H9 (cell line): Measurements from ENCODE around the gene TCEAL4. TPM values are rescaled to one million over a fixed set of nuclear protein-coding genes. Genes with fewer than 3 reads are reported as not detected.
A peak's percentile ranks its signal among the peaks of the same experiment; 100 is the strongest.

ENCODE experiments used
- DNase-seq: peaks from one replicate; pipeline ENCODE4 v3.0.0-alpha.2; 2017
- H2AFZ ChIP-seq: one replicate; pipeline ENCODE4 v1.6.1; 2013; ENCODE audit warnings: mild to moderate bottlenecking, low read length, control low read depth, moderate library complexity
- H2AK5ac ChIP-seq: 2 replicates; pipeline ENCODE4 v1.6.1; 2013; ENCODE audit warnings: low read length, control low read depth, mixed read lengths; ENCODE audit not compliant: insufficient read length
- H2BK120ac ChIP-seq: one replicate; pipeline ENCODE4 v1.6.1; 2013; ENCODE audit warnings: low read depth, mild to moderate bottlenecking, low read length, control low read depth, inconsistent platforms; ENCODE audit not compliant: poor library complexity, severe bottlenecking
- H2BK12ac ChIP-seq: 2 replicates; pipeline ENCODE4 v1.6.1; 2013; ENCODE audit warnings: low read length, control low read depth, mixed read lengths, low read depth; ENCODE audit not compliant: insufficient read length
- H2BK15ac ChIP-seq: 2 replicates; pipeline ENCODE4 v1.6.1; 2013; ENCODE audit warnings: low read depth, low read length, control low read depth
- H2BK20ac ChIP-seq: one replicate; pipeline ENCODE4 v1.6.1; 2013; ENCODE audit warnings: low read depth, mild to moderate bottlenecking, low read length, control low read depth, inconsistent platforms; ENCODE audit not compliant: poor library complexity, severe bottlenecking
- H2BK5ac ChIP-seq: 2 replicates; pipeline ENCODE4 v1.6.1; 2013; ENCODE audit warnings: low read length, control low read depth, mixed read lengths; ENCODE audit not compliant: insufficient read length
- H3K14ac ChIP-seq: 2 replicates; pipeline ENCODE4 v1.6.1; 2013; ENCODE audit warnings: low read length, control low read depth; ENCODE audit not compliant: insufficient read depth
- H3K18ac ChIP-seq: 2 replicates; pipeline ENCODE4 v1.6.1; 2013; ENCODE audit warnings: low read depth, mild to moderate bottlenecking, mixed read lengths, low read length, control low read depth; ENCODE audit not compliant: insufficient read length
- H3K23ac ChIP-seq: 2 replicates; pipeline ENCODE4 v1.6.1; 2013; ENCODE audit warnings: low read length, control low read depth, mixed read lengths, low read depth; ENCODE audit not compliant: insufficient read length
- H3K23me2 ChIP-seq: 2 replicates; pipeline ENCODE4 v1.6.1; 2013; ENCODE audit warnings: low read depth, mild to moderate bottlenecking, mixed read lengths, low read length, control low read depth; ENCODE audit not compliant: insufficient read length, poor library complexity, severe bottlenecking
- H3K27ac ChIP-seq: 2 replicates; pipeline ENCODE4 v1.5.1; 2013; ENCODE audit warnings: low read length, control low read depth, mixed read lengths, low read depth; ENCODE audit not compliant: insufficient read length
- H3K27me3 ChIP-seq: 2 replicates; pipeline ENCODE4 v1.6.1; 2013; ENCODE audit warnings: low read length, control low read depth, inconsistent platforms; ENCODE audit not compliant: insufficient read depth
- H3K4ac ChIP-seq: 2 replicates; pipeline ENCODE4 v1.6.1; 2013; ENCODE audit warnings: low read depth, mild to moderate bottlenecking, control low read depth, inconsistent platforms, low read length, moderate library complexity
- H3K4me1 ChIP-seq: 2 replicates; pipeline ENCODE4 v1.6.1; 2013; ENCODE audit warnings: low read length, control low read depth, inconsistent platforms; ENCODE audit not compliant: insufficient read depth
- H3K4me2 ChIP-seq: 2 replicates; pipeline ENCODE4 v1.6.1; 2013; ENCODE audit warnings: low read length, control low read depth, mixed read lengths; ENCODE audit not compliant: insufficient read length, insufficient read depth
- H3K56ac ChIP-seq: 2 replicates; pipeline ENCODE4 v1.6.1; 2013; ENCODE audit warnings: low read depth, mild to moderate bottlenecking, mixed read lengths, low read length, control low read depth; ENCODE audit not compliant: insufficient read length
- H3K79me1 ChIP-seq: 2 replicates; pipeline ENCODE4 v1.6.1; 2013; ENCODE audit warnings: low read depth, mild to moderate bottlenecking, moderate library complexity, low read length, control low read depth, inconsistent platforms; ENCODE audit not compliant: insufficient read depth, poor library complexity, severe bottlenecking
- H3K79me2 ChIP-seq: 2 replicates; pipeline ENCODE4 v1.6.1; 2013; ENCODE audit warnings: low read length, control low read depth, inconsistent platforms; ENCODE audit not compliant: insufficient read depth
- H3K9ac ChIP-seq: 2 replicates; pipeline ENCODE4 v1.6.1; 2013; ENCODE audit warnings: low read length, control low read depth, mixed read lengths; ENCODE audit not compliant: insufficient read length; ENCODE audit errors: extremely low read depth
- H3K9me3 ChIP-seq: one replicate; pipeline ENCODE4 v1.6.1; 2013; ENCODE audit warnings: low read depth, low read length, inconsistent platforms; ENCODE audit not compliant: control insufficient read depth
- H3T11ph ChIP-seq: one replicate; pipeline ENCODE4 v1.6.1; 2013; ENCODE audit warnings: mild to moderate bottlenecking, low read length, control low read depth, inconsistent platforms
- H4K20me1 ChIP-seq: one replicate; pipeline ENCODE4 v1.6.1; 2013; ENCODE audit not compliant: control insufficient read depth, insufficient read length, insufficient read depth
- H4K5ac ChIP-seq: 2 replicates; pipeline ENCODE4 v1.6.1; 2013; ENCODE audit warnings: low read depth, mild to moderate bottlenecking, mixed read lengths, low read length, control low read depth; ENCODE audit not compliant: insufficient read length
- H4K8ac ChIP-seq: replicated peaks from 2 replicates; pipeline ENCODE4 v1.6.1; 2013; ENCODE audit warnings: low read length, control low read depth, mixed read lengths, low read depth; ENCODE audit not compliant: insufficient read length
- H4K91ac ChIP-seq: 2 replicates; pipeline ENCODE4 v1.6.1; 2013; ENCODE audit warnings: low read depth, mild to moderate bottlenecking, moderate library complexity, mixed read lengths, low read length, control low read depth; ENCODE audit not compliant: insufficient read length
- H3K27ac Mint-ChIP-seq, 3 experiments: 2 replicates in 2 of 3; 3 replicates in 1 of 3; pipeline ENCODE4 v1.8.0; 2020 to 2021; ENCODE audit warnings: mixed read lengths in 3 of 3, mild to moderate bottlenecking in 1 of 3, moderate library complexity in 1 of 3
- H3K27me3 Mint-ChIP-seq: 2 replicates; pipeline ENCODE4 v1.8.0; 2021; ENCODE audit warnings: low read depth, mild to moderate bottlenecking, moderate library complexity, mixed read lengths
- H3K36me3 Mint-ChIP-seq, 3 experiments: 2 replicates in 2 of 3; 3 replicates in 1 of 3; pipeline ENCODE4 v1.8.0; 2020 to 2021; ENCODE audit warnings: low read depth in 3 of 3, mixed read lengths in 3 of 3; ENCODE audit not compliant: insufficient read depth in 1 of 3
- H3K4me1 Mint-ChIP-seq, 2 experiments: 2 replicates each; pipeline ENCODE4 v1.8.0; 2020; ENCODE audit warnings: mixed read lengths in 2 of 2
- H3K4me3 Mint-ChIP-seq, 2 experiments: 2 replicates in 1 of 2; 3 replicates in 1 of 2; pipeline ENCODE4 v1.8.0; 2020 to 2021; ENCODE audit warnings: mild to moderate bottlenecking in 2 of 2, mixed read lengths in 2 of 2, moderate library complexity in 1 of 2
- H3K9me3 Mint-ChIP-seq, 2 experiments: 2 replicates in 1 of 2; 3 replicates in 1 of 2; pipeline ENCODE4 v1.8.0; 2020; ENCODE audit warnings: mild to moderate bottlenecking in 2 of 2, mixed read lengths in 2 of 2, moderate library complexity in 1 of 2
- WGBS: extraction: QIAGEN DNeasy Blood & Tissue Kit; methylation state at CpG from one replicate; pipeline ENCODE4 v1.1.7; 2013; ENCODE audit warnings: missing lambda C conversion rate, low lambda C conversion rate, mixed read lengths; ENCODE audit not compliant: insufficient read length; ENCODE audit errors: extremely low coverage; 5-methylcytosine and 5-hydroxymethylcytosine counted together
- total RNA-seq: library from RNA; stranded (reverse); gene quantifications from 2 replicates; pipeline ENCODE4 v1.2.1, GENCODE V29; 2021
- TF ChIP-seq, protein P1 (sequence below): fragments of 200-600 bp; sonication (generic); conservative IDR thresholded peaks from 3 replicates; pipeline ENCODE4 v1.8.0; 2021; ENCODE audit warnings: antibody characterized with exemption, mild to moderate bottlenecking

Gene TCEAL4
- total RNA-seq, 1 experiment from 2014 or later: 49.9 TPM

DNA sequence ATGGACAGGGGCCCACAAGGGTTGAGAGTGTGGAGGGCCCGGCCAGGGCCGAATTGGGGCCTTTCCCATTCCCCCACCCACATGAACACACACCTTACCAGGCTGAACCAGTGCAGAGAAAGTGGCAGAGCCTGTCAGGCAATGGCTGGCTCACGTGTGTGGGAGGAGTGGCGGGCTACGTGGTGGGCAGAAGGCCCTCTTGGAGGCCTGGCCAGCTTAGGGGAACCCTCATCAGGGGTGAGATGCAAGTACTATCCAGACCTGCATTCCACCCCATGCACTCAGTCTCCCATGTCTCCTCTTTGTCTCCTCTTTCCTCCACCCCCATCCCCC is 965 bp downstream of the TCEAL4 start:
- Mint-ChIP-seq H3K27me3 (peaks cover 5% of the 10 kb centered on the region), H3K27ac (peak overlapping the region in 2 of 3 experiments; percentile 9 to 46; a peak in 2 of 7 replicates)
- H2AFZ ChIP-seq: no peak overlapping the region

More for the DNA sequence above, 965 bp downstream of the TCEAL4 start:
- H3K23ac ChIP-seq: no peak overlapping the region
- TF ChIP-seq, protein P1, sequence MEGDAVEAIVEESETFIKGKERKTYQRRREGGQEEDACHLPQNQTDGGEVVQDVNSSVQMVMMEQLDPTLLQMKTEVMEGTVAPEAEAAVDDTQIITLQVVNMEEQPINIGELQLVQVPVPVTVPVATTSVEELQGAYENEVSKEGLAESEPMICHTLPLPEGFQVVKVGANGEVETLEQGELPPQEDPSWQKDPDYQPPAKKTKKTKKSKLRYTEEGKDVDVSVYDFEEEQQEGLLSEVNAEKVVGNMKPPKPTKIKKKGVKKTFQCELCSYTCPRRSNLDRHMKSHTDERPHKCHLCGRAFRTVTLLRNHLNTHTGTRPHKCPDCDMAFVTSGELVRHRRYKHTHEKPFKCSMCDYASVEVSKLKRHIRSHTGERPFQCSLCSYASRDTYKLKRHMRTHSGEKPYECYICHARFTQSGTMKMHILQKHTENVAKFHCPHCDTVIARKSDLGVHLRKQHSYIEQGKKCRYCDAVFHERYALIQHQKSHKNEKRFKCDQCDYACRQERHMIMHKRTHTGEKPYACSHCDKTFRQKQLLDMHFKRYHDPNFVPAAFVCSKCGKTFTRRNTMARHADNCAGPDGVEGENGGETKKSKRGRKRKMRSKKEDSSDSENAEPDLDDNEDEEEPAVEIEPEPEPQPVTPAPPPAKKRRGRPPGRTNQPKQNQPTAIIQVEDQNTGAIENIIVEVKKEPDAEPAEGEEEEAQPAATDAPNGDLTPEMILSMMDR: no peak
- no peak overlapping the region for H3T11ph ChIP-seq
- no peak overlapping the region for H2BK120ac ChIP-seq
- no peak overlapping the region for H4K5ac ChIP-seq
- no peak overlapping the region for H2AK5ac ChIP-seq
- no peak overlapping the region for H3K14ac ChIP-seq
- Mint-ChIP-seq H3K36me3 (peaks cover 0 to 24% (median 11%) of the 10 kb centered on the region in 3 experiments; a peak in 5 of 7 replicates), H3K4me1 (peaks cover 0 to 9% of the 10 kb centered on the region in 2 experiments; a peak in 2 of 4 replicates), H3K4me3 (peak overlapping the region; percentile 89 to 93), H3K9me3 (peaks cover 8 to 49% of the 10 kb centered on the region in 2 experiments; a peak in 4 of 5 replicates)
- H3K9me3 ChIP-seq: no peaks in the 10 kb centered on the region
- no peak overlapping the region for H4K8ac ChIP-seq
- H3K79me1 ChIP-seq: no peaks in the 10 kb centered on the region
- peak overlapping the region; percentile 43 for H3K4me2 ChIP-seq
- H3K4ac ChIP-seq: no peak overlapping the region
- H3K27me3 ChIP-seq: no peaks in the 10 kb centered on the region
- H2BK12ac ChIP-seq: no peak overlapping the region
- no peak overlapping the region for H3K18ac ChIP-seq
- H3K4me1 ChIP-seq: no peaks in the 10 kb centered on the region
- no peak overlapping the region for H2BK15ac ChIP-seq
- no peaks in the 10 kb centered on the region for H4K20me1 ChIP-seq
- H3K79me2 ChIP-seq: no peaks in the 10 kb centered on the region
- no peak overlapping the region for H2BK20ac ChIP-seq
- H4K91ac ChIP-seq: no peak overlapping the region
- no CpG with 5 or more reads among the region's 5 CpGs for WGBS
- no peak for DNase-seq
- H3K23me2 ChIP-seq: no peaks in the 10 kb centered on the region
- H2BK5ac ChIP-seq: no peak overlapping the region
- no peak overlapping the region for H3K9ac ChIP-seq
- H3K56ac ChIP-seq: no peak overlapping the region
- H3K27ac ChIP-seq: no peak overlapping the region
